CD8-positive, alpha-beta memory T cell (primary cell): ENCODE measurements around the gene FAM236B. TPM values are rescaled to one million over a fixed set of nuclear protein-coding genes. Genes with fewer than 3 reads are reported as not detected.
"Not testable (repeated sequence)": the region's sequence is repeated elsewhere in the genome, so short reads cannot be mapped to it uniquely, and the experiment has no call there.

Experiments used
- CTCF ChIA-PET: fragments of 350-600 bp; sonication (Branson Sonifier 250); formaldehyde crosslinking; loops from one replicate; lab custom pipeline; 2021; ENCODE audit warnings: antibody characterized with exemption; lab: Charles Lee
- POLR2A ChIA-PET: fragments of 350-600 bp; sonication (Branson Sonifier 250); formaldehyde crosslinking; loops from one replicate; lab custom pipeline; 2021; ENCODE audit warnings: antibody characterized with exemption; lab: Charles Lee
- DNase-seq, 5 donors: peaks; one replicate each; pipeline versions ENCODE4 v3.0.0 to v3.0.0-alpha.2; 2020 to 2022; ENCODE audit warnings: mixed read lengths in 1 of 5
- H3K27ac ChIP-seq: one replicate; pipeline ENCODE4 v1.7.0; 2013; ENCODE audit warnings: low read depth, mild to moderate bottlenecking, low read length, moderate library complexity
- H3K27me3 ChIP-seq: 2 replicates; pipeline ENCODE4 v1.7.0; 2013; ENCODE audit warnings: low read length, mild to moderate bottlenecking; ENCODE audit not compliant: insufficient read depth, poor library complexity, severe bottlenecking
- H3K36me3 ChIP-seq: 2 replicates; pipeline ENCODE4 v1.7.0; 2013; ENCODE audit warnings: mild to moderate bottlenecking, low read length, moderate library complexity; ENCODE audit not compliant: insufficient read depth
- H3K4me1 ChIP-seq: 2 replicates; pipeline ENCODE4 v1.7.0; 2013; ENCODE audit warnings: mild to moderate bottlenecking, low read length, moderate library complexity; ENCODE audit not compliant: insufficient read depth
- H3K4me3 ChIP-seq: 2 replicates; pipeline ENCODE4 v1.7.0; 2013; ENCODE audit warnings: mild to moderate bottlenecking, low read length
- H3K9me3 ChIP-seq: 2 replicates; pipeline ENCODE4 v1.7.0; 2013; ENCODE audit warnings: mild to moderate bottlenecking, low read length
- H3K27ac Mint-ChIP-seq, 8 donors: one replicate each; pipeline ENCODE4 v1.8.0; 2020 to 2021; ENCODE audit warnings: mixed read lengths in 8 of 8, mild to moderate bottlenecking in 6 of 8, inconsistent platforms in 3 of 8, moderate library complexity in 3 of 8
- H3K27me3 Mint-ChIP-seq, 2 donors: one replicate each; pipeline ENCODE4 v1.8.0; 2020 to 2021; ENCODE audit warnings: mixed read lengths in 2 of 2, mild to moderate bottlenecking in 1 of 2, moderate library complexity in 1 of 2
- H3K36me3 Mint-ChIP-seq, 3 donors: one replicate each; pipeline ENCODE4 v1.8.0; 2020 to 2021; ENCODE audit warnings: mixed read lengths in 3 of 3, inconsistent platforms in 1 of 3, mild to moderate bottlenecking in 1 of 3
- H3K4me1 Mint-ChIP-seq, 3 donors: one replicate each; pipeline ENCODE4 v1.8.0; 2020 to 2021; ENCODE audit warnings: mixed read lengths in 3 of 3, inconsistent platforms in 1 of 3, mild to moderate bottlenecking in 1 of 3
- H3K4me3 Mint-ChIP-seq, 7 donors: one replicate each; pipeline ENCODE4 v1.8.0; 2020 to 2021; ENCODE audit warnings: mixed read lengths in 7 of 7, mild to moderate bottlenecking in 6 of 7, moderate library complexity in 4 of 7, inconsistent platforms in 2 of 7
- H3K9me3 Mint-ChIP-seq, 5 donors: one replicate each; pipeline ENCODE4 v1.8.0; 2020 to 2022; ENCODE audit warnings: mixed read lengths in 5 of 5, mild to moderate bottlenecking in 3 of 5, moderate library complexity in 2 of 5, inconsistent platforms in 1 of 5
- polyA plus RNA-seq: library from polyadenylated mRNA; unstranded; fragments of 300-500 nt; fragmentation: Illumina TruSeq; gene quantifications from one replicate; pipeline ENCODE4 v1.2.3, GENCODE V29; 2021
- total RNA-seq, 2 experiments: library from RNA; stranded (reverse); gene quantifications; one replicate each; pipeline ENCODE4 v1.2.3, GENCODE V29; 2021

Gene FAM236B
- total and polyA plus RNA-seq, 3 experiments from 2014 or later: not detected

- POLR2A ChIA-PET, H3K9me3 ChIP-seq, H3K4me1 Mint-ChIP-seq: not testable (repeated sequence)
Measured at GRCh38 chrX:72776653-72777466, 5.6 kb downstream of the FAM236B start, which contains the start of gene DMRTC1B. DMRTC1B (plus strand) TSS chrX:72776890; CDS start chrX:72845136, 68,246 bp downstream.

DNA sequence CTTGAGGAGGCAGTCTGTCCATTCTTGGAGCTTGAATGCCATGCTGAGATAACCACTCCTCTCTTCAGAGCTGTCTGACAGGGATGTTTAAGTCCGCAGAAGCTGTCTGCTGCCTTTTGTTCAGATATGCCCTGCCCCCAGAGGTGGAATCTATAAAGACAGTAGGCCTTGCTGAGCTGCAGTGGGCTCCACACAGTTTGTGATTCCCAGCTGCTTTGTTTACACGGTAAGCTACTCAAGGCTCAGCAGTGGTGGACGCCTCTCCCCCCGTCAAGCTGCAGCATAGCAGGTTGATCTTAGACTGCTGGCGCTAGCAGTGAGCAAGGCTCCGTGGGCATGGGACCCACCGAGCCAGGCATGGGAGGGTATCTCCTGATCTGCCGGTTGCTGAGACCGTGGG is 22.0 kb downstream of the FAM236B start:
- H3K27me3 ChIP-seq, H3K27ac ChIP-seq, H3K4me3 ChIP-seq, H3K9me3 Mint-ChIP-seq, H3K4me1 ChIP-seq, POLR2A ChIA-PET, H3K4me3 Mint-ChIP-seq, H3K36me3 Mint-ChIP-seq, DNase-seq, CTCF ChIA-PET, H3K9me3 ChIP-seq, H3K27ac Mint-ChIP-seq, H3K4me1 Mint-ChIP-seq, H3K36me3 ChIP-seq, H3K27me3 Mint-ChIP-seq: not testable (repeated sequence)

More at GRCh38 chrX:72776653-72777466, 5.6 kb downstream of the FAM236B start, which contains the start of gene DMRTC1B:
- CTCF ChIA-PET, H3K4me3 ChIP-seq, H3K9me3 Mint-ChIP-seq, H3K27me3 ChIP-seq, H3K36me3 ChIP-seq, H3K27me3 Mint-ChIP-seq, H3K4me3 Mint-ChIP-seq, H3K27ac Mint-ChIP-seq, H3K4me1 ChIP-seq, H3K27ac ChIP-seq, H3K36me3 Mint-ChIP-seq, DNase-seq: not testable (repeated sequence)

DNA sequence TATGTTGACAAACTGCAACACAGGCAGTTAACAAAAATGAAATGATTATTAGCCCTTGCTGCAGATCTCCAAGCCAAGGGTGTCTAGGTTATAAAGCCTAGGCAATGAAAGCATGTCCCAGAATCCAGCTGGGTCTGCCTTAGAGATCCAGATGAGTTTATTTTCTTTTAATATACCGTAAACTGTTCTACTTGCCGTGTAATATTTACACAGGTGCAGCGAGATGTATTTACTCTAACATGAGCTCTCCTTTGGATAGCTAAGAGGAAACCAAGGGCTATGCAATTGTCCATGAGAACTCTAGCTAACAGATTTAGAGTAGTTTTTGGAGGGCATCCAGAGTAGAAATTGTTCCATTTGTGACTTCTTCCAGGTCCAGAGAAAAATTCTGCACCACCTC is 33.9 kb downstream of the FAM236B start:
- H3K4me3 ChIP-seq, H3K27ac Mint-ChIP-seq, H3K27me3 Mint-ChIP-seq, H3K27me3 ChIP-seq, DNase-seq, H3K4me1 ChIP-seq, H3K36me3 ChIP-seq, H3K4me3 Mint-ChIP-seq, H3K9me3 ChIP-seq, H3K4me1 Mint-ChIP-seq, POLR2A ChIA-PET, H3K9me3 Mint-ChIP-seq, CTCF ChIA-PET, H3K27ac ChIP-seq, H3K36me3 Mint-ChIP-seq: not testable (repeated sequence)

DNA sequence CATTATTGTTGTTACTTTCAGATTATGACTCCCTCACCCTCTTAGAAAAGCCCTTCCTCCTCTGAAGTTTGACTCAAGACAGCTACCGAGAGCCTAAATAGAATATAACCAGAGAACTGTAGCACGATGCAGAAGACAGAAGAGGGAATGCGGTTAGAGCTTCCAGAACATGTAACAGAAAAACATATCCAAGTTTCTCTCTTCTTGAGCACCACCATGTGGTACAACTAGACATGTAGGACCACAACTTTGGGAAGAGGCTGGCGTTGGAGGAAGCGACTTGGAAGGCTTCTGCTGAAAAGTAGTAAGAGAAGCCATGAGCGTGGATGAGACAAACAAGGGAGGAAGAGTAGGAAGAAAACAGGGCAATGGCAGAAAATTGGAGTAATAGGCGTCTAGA is 36.9 kb downstream of the FAM236B start:
- POLR2A ChIA-PET, H3K27ac Mint-ChIP-seq, H3K9me3 ChIP-seq, H3K9me3 Mint-ChIP-seq, H3K4me3 Mint-ChIP-seq, H3K27me3 Mint-ChIP-seq, H3K36me3 Mint-ChIP-seq, H3K27me3 ChIP-seq, DNase-seq, H3K4me3 ChIP-seq, H3K4me1 ChIP-seq, H3K27ac ChIP-seq, H3K4me1 Mint-ChIP-seq, CTCF ChIA-PET, H3K36me3 ChIP-seq: not testable (repeated sequence)

GRCh38 chrX:72735561-72735960 is 46.9 kb downstream of the FAM236B start:
- no peak overlapping the region for H3K4me3 Mint-ChIP-seq
- H3K36me3 Mint-ChIP-seq: no peaks in the 10 kb centered on the region
- CTCF ChIA-PET: no interaction called here
- no peaks in the 10 kb centered on the region for H3K4me1 Mint-ChIP-seq
- Histone ChIP-seq H3K36me3 (no peaks in the 10 kb centered on the region), H3K4me3 (no peak overlapping the region), H3K27ac (no peak overlapping the region), H3K9me3 (no peaks in the 10 kb centered on the region), H3K27me3 (no peaks in the 10 kb centered on the region), H3K4me1 (no peaks in the 10 kb centered on the region)
- POLR2A ChIA-PET: no interaction called here
- peaks cover 21 to 41% of the 10 kb centered on the region in 2 donors for H3K27me3 Mint-ChIP-seq
- H3K27ac Mint-ChIP-seq: no peak overlapping the region
- H3K9me3 Mint-ChIP-seq: peaks cover 0 to 2% (median 0%) of the 10 kb centered on the region in 5 donors
- DNase-seq: no peak

- POLR2A ChIA-PET, H3K4me3 ChIP-seq, H3K4me1 Mint-ChIP-seq, H3K27ac ChIP-seq, CTCF ChIA-PET, DNase-seq, H3K4me3 Mint-ChIP-seq, H3K27me3 ChIP-seq, H3K4me1 ChIP-seq, H3K9me3 ChIP-seq, H3K36me3 ChIP-seq, H3K9me3 Mint-ChIP-seq, H3K27ac Mint-ChIP-seq, H3K36me3 Mint-ChIP-seq: not testable (repeated sequence)
- H3K27me3 Mint-ChIP-seq: peaks cover 21 to 40% of the 10 kb centered on the region in 2 donors
Measured at GRCh38 chrX:72733636-72734035, 48.8 kb downstream of the FAM236B start.

Other genes starting within 250 kb of the FAM236B start
- 10 to 100 TPM; 17.3 to 17.8 TPM for gene HDAC8, start 209.8 kb downstream of the FAM236B start, total RNA-seq
- 16.4 TPM for gene HDAC8, start 209.8 kb downstream of the FAM236B start, polyA plus RNA-seq
- gene PHKA1, start 68.4 kb downstream of the FAM236B start, total RNA-seq: 1 to 10 TPM; 4.6 to 5.0 TPM
- not detected for gene PHKA1, start 68.4 kb downstream of the FAM236B start, polyA plus RNA-seq
- not detected for gene DMRTC1B, start 5.8 kb downstream of the FAM236B start, total RNA-seq
- 0.92 TPM for gene DMRTC1B, start 5.8 kb downstream of the FAM236B start, polyA plus RNA-seq
- not detected for gene FAM236D, start 25.6 kb upstream of the FAM236B start, total RNA-seq
- gene FAM236D, start 25.6 kb upstream of the FAM236B start, polyA plus RNA-seq: not detected
- gene FAM236C, start 130.0 kb upstream of the FAM236B start, total RNA-seq: not detected
- not detected for gene FAM236C, start 130.0 kb upstream of the FAM236B start, polyA plus RNA-seq
- not detected for gene FAM236A, start 155.5 kb upstream of the FAM236B start, total RNA-seq
- not detected for gene FAM236A, start 155.5 kb upstream of the FAM236B start, polyA plus RNA-seq
- not detected for gene DMRTC1, start 161.2 kb upstream of the FAM236B start, total RNA-seq
- not detected for gene DMRTC1, start 161.2 kb upstream of the FAM236B start, polyA plus RNA-seq
- gene PABPC1L2B, start 220.3 kb upstream of the FAM236B start, total RNA-seq: not detected
- not detected for gene PABPC1L2B, start 220.3 kb upstream of the FAM236B start, polyA plus RNA-seq